Lower lobe of right lung (tissue), 2 donors: ENCODE measurements around the gene TMEM164. TPM values are rescaled to one million over a fixed set of nuclear protein-coding genes. Genes with fewer than 3 reads are reported as not detected.

ENCODE experiments used
- ATAC-seq, 2 donors: fragments of 200-7000 bp; cut with Tn5 transposase; one replicate each; pipeline ENCODE4 v1.9.1; 2020 to 2022; ENCODE audit warnings: mild to moderate bottlenecking in 2 of 2, moderate library complexity in 2 of 2
- DNase-seq: peaks from one replicate; pipeline ENCODE4 v3.0.0-alpha.2; 2020
- H3K27ac ChIP-seq: fragments of 200-600 bp; one replicate; pipeline ENCODE4 v1.8.0; 2022
- H3K27me3 ChIP-seq: fragments of 200-600 bp; one replicate; pipeline ENCODE4 v1.8.0; 2022; ENCODE audit warnings: low read depth
- H3K36me3 ChIP-seq: fragments of 200-600 bp; one replicate; pipeline ENCODE4 v1.8.0; 2022; ENCODE audit warnings: mild to moderate bottlenecking
- H3K4me1 ChIP-seq: fragments of 200-600 bp; one replicate; pipeline ENCODE4 v1.8.0; 2022
- H3K4me3 ChIP-seq: fragments of 200-600 bp; one replicate; pipeline ENCODE4 v1.8.0; 2022; ENCODE audit warnings: mild to moderate bottlenecking
- H3K9me3 ChIP-seq: fragments of 200-600 bp; one replicate; pipeline ENCODE4 v1.8.0; 2022
- intact Hi-C: fragments of 100-400 bp; cut with DNase I; formaldehyde crosslinking; loops from one replicate; pipeline ENCODE4 v1.11.0; 2022
- total RNA-seq: library from RNA; stranded (reverse); fragmentation: NEBNext Ultra II Directional; extraction: Animal tissue kit (Norgen Biotek cat#: 25700); gene quantifications from one replicate; pipeline ENCODE4 v1.2.1, GENCODE V29; 2021
- TF ChIP-seq, protein P1 (sequence below): fragments of 200-600 bp; IDR thresholded peaks from one replicate; pipeline ENCODE4 v1.8.0; 2022; ENCODE audit warnings: antibody characterized with exemption, mild to moderate bottlenecking
- donor health status: DM: no; HTN: yes; CAD: no; lungs with severe emphysema.

Gene TMEM164
- total RNA-seq, 1 donor from 2014 or later: 66.4 TPM

DNA sequence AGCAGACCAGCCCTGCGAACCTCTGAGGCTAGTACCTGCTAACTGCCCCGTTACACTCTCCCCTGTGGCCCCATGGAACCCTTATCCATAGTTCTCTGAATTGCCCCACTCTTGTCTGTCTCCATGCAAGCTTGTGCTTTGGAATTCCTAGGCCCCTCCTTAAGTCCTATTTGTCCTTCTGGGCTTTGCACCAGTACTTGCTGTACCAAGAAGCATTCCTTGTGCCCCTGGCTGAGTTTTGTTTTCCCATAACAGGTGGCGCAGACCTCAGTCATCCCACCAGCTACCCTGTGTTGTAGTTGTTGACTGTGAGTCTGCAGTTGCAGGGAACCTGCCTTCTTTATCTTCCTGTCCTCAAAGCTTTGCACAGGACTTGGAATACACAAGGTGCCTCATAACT lies 167.1 kb downstream of the TMEM164 start:
- Histone ChIP-seq H3K4me1 (no peaks in the 10 kb centered on the region), H3K27ac (no peak overlapping the region), H3K27me3 (no peaks in the 10 kb centered on the region), H3K4me3 (no peak overlapping the region), H3K36me3 (no peaks in the 10 kb centered on the region), H3K9me3 (no peaks in the 10 kb centered on the region)
- TF ChIP-seq, protein P1, sequence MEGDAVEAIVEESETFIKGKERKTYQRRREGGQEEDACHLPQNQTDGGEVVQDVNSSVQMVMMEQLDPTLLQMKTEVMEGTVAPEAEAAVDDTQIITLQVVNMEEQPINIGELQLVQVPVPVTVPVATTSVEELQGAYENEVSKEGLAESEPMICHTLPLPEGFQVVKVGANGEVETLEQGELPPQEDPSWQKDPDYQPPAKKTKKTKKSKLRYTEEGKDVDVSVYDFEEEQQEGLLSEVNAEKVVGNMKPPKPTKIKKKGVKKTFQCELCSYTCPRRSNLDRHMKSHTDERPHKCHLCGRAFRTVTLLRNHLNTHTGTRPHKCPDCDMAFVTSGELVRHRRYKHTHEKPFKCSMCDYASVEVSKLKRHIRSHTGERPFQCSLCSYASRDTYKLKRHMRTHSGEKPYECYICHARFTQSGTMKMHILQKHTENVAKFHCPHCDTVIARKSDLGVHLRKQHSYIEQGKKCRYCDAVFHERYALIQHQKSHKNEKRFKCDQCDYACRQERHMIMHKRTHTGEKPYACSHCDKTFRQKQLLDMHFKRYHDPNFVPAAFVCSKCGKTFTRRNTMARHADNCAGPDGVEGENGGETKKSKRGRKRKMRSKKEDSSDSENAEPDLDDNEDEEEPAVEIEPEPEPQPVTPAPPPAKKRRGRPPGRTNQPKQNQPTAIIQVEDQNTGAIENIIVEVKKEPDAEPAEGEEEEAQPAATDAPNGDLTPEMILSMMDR: no peak
- ATAC-seq (no peak), DNase-seq (no peak)
- intact Hi-C loops: no loop called here

DNA sequence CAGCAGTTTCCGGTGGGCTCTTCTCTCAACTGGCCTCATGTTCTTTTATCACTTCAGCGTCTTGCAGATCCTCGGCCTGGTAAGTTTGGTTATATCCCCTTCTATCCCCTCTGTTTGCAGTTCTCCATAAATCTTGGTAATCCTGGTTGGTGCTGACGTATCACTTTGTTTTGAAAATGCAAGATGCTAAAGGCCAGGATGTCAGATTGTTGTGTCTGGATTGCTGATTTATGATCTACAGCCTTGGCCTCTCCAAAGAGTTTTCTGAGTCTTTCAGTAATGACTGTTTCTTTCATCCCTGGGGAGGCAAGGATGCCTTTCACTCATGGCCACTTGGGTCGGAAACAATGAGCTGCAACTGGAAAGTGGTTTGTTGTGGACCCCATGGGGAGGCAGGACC lies 168.5 kb downstream of the TMEM164 start:
- TF ChIP-seq, protein P1: no peak
- intact Hi-C loops: no loop called here
- no peaks in the 10 kb centered on the region for H3K4me1 ChIP-seq
- H3K36me3 ChIP-seq: no peaks in the 10 kb centered on the region
- H3K9me3 ChIP-seq: no peaks in the 10 kb centered on the region
- DNase-seq (no peak), ATAC-seq (no peak)
- no peak overlapping the region for H3K4me3 ChIP-seq
- H3K27me3 ChIP-seq: no peaks in the 10 kb centered on the region
- no peak overlapping the region for H3K27ac ChIP-seq

DNA sequence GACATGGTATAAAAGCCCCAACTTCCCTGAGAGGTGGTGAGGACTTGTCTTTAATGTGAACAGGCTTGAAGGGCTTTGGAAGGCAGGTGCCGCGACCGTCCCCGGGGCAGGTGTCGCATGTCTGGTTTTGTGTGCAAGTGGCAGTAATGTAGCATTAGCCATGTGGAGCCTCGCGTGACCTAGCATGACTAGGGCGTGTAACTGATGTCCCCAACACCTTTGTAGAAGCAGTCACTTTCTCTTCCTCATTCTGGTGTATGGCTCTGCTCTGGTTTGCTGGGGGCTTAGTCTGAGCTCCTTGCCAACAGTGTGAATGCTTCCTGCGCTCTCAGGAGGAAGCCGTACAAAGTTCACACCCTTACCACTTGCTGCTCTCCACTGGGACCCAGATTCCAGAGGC lies 169.3 kb downstream of the TMEM164 start:
- intact Hi-C loops: no loop called here
- DNase-seq (no peak), ATAC-seq (no peak)
- Histone ChIP-seq H3K27ac (no peak overlapping the region), H3K36me3 (no peaks in the 10 kb centered on the region), H3K9me3 (no peaks in the 10 kb centered on the region), H3K27me3 (no peaks in the 10 kb centered on the region), H3K4me3 (no peak overlapping the region), H3K4me1 (no peaks in the 10 kb centered on the region)
- TF ChIP-seq, protein P1: no peak

DNA sequence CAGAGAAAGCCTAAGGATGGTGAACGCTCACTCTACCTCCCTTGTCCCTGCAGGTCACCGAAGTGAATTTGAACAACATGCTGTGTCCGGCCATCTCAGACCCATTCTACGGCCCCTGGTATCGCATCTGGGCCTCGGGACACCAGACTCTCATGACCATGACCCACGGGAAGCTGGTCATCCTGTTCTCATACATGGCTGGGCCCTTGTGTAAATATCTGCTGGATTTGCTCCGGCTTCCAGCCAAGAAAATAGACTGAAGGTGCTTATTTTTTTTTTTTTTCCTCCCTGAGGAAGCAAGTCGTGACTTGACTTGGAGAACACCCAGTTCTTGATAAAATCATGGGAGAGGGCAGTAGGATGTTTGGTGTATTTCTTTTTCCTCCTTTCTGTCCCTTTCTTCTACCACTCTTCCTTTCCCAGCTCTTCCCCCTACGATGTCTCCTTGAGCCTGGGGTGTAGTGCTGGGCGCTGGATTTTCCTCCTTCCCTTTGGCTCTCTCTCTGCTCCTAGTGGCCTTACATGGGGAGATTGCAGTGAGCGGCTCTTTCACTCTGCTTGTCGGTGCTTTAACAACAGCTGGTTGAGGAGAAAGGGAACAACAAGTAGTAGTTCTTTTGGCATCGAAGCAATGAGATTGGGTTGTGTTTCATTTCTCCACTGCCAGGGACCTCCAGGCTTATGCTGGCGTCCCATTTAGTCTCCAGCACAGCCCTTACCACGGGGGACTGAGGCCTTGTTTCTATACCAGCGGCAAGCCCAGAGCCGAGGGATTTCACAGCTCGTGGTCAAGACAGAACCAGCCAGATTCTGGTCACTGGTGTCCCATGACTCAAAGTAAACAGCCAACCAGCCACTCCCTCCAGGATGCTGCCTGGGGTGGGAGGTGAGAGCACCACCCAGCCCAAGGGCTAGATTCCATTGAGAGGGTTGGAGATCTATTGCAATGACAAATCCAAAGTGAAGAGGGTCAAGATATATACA lies 170.6 kb downstream of the TMEM164 start:
- TF ChIP-seq, protein P1: no peak
- Histone ChIP-seq H3K4me3 (no peak overlapping the region), H3K36me3 (no peaks in the 10 kb centered on the region), H3K27ac (no peak overlapping the region), H3K4me1 (no peaks in the 10 kb centered on the region), H3K9me3 (no peaks in the 10 kb centered on the region), H3K27me3 (no peaks in the 10 kb centered on the region)
- DNase-seq: no peak
- ATAC-seq: peak in 1 of 2 donors; percentile 17
- intact Hi-C loops: no loop called here

DNA sequence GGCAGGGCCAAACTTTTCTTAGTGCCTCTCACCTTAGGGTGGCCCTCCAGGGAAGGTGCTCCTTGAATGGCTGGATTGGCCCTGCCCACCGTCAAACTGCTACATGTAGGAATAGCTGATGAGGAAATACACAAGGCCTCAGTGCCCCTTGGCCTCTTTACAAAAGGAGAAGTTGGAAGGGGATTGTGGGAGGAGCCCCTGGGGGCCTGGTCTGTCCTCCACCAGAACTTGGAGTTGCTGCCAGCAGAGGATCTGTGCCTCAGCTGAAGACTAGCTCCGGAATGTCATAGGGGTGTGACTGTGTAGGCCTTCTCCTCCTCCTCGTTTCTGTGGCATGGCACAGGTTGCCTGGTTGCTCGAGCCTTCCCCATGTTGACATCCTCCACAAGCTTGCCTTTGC lies 172.2 kb downstream of the TMEM164 start:
- Histone ChIP-seq H3K36me3 (no peaks in the 10 kb centered on the region), H3K27ac (no peak overlapping the region), H3K4me3 (no peak overlapping the region), H3K4me1 (no peaks in the 10 kb centered on the region), H3K27me3 (no peaks in the 10 kb centered on the region), H3K9me3 (no peaks in the 10 kb centered on the region)
- peak; percentile 25 to 68 for ATAC-seq
- intact Hi-C loops: no loop called here
- no peak for DNase-seq
- TF ChIP-seq, protein P1: no peak
